SK-N-DZ (cell line): ENCODE results near the gene ORM2.

ENCODE experiments used
- DNase-seq: peaks from one replicate; pipeline ENCODE4 v3.0.0-alpha.2; 2015; ENCODE audit warnings: low spot score

The ORM2 gene

GRCh38 chr9:114291886-114292590 lies 37.6 kb upstream of the ORM2 start:
- no peak for DNase-seq

GRCh38 chr9:114294664-114295063 lies 35.0 kb upstream of the ORM2 start:
- no peak for DNase-seq

- DNase-seq, result no peak
Measured at GRCh38 chr9:114296338-114296737, 33.3 kb upstream of the ORM2 start.

- DNase-seq, result no peak
Measured at GRCh38 chr9:114299286-114300152, 30.1 kb upstream of the ORM2 start.

- no peak for DNase-seq
Measured at GRCh38 chr9:114300153-114300845, 29.4 kb upstream of the ORM2 start.

- no peak for DNase-seq
Measured at GRCh38 chr9:114300846-114301797, 28.5 kb upstream of the ORM2 start.

- no peak for DNase-seq
Measured at GRCh38 chr9:114301798-114302565, 27.7 kb upstream of the ORM2 start.

GRCh38 chr9:114302727-114303126 lies 26.9 kb upstream of the ORM2 start:
- DNase-seq, result no peak

- no peak for DNase-seq
Measured at GRCh38 chr9:114303571-114303970, 26.1 kb upstream of the ORM2 start.

GRCh38 chr9:114303977-114304376 lies 25.7 kb upstream of the ORM2 start:
- DNase-seq, result no peak

GRCh38 chr9:114304416-114305188 lies 25.1 kb upstream of the ORM2 start:
- no peak for DNase-seq

GRCh38 chr9:114307899-114308267 lies 21.8 kb upstream of the ORM2 start:
- no peak for DNase-seq

GRCh38 chr9:114308361-114308950 lies 21.2 kb upstream of the ORM2 start:
- no peak for DNase-seq

GRCh38 chr9:114309096-114309495 lies 20.6 kb upstream of the ORM2 start:
- no peak for DNase-seq

- DNase-seq, result no peak
Measured at GRCh38 chr9:114310471-114311450, 18.9 kb upstream of the ORM2 start.

GRCh38 chr9:114311571-114312512 lies 17.8 kb upstream of the ORM2 start:
- no peak for DNase-seq

GRCh38 chr9:114312513-114312875 lies 17.2 kb upstream of the ORM2 start:
- DNase-seq, result no peak
